A549 (cell line): ENCODE results near the gene CENPX. TPM values are rescaled to one million over a fixed set of nuclear protein-coding genes. Genes with fewer than 3 reads are reported as not detected.

Source experiments
- ATOH8 ChIP-seq: fragments of 250-450 bp; sonication (Bioruptor Pico); IDR thresholded peaks from 2 replicates; pipeline ENCODE4 v1.5.0; 2020; ENCODE audit warnings: low read depth, mild to moderate bottlenecking, moderate library complexity
- BHLHE40 ChIP-seq: IDR thresholded peaks from 2 replicates; pipeline ENCODE4 v1.6.1; 2012; ENCODE audit warnings: low read depth, low read length, inconsistent platforms
- CBX2 ChIP-seq: fragments of 200-600 bp; sonication (generic); IDR thresholded peaks from 2 replicates; pipeline ENCODE4 v1.6.1; 2016; ENCODE audit warnings: low read depth, mild to moderate bottlenecking, borderline replicate concordance
- CBX8 ChIP-seq: fragments of 200-600 bp; sonication (generic); IDR thresholded peaks from 2 replicates; pipeline ENCODE4 v1.6.1; 2016
- CEBPB ChIP-seq, 2 experiments: fragments of >200 bp in 1 of 2; sonication (Bioruptor Twin) in 1 of 2; formaldehyde crosslinking in 1 of 2; IDR thresholded peaks; 2 replicates each; pipeline ENCODE4 v1.6.1; 2012 to 2016
- CHD2 ChIP-seq: fragments of 150-350 bp; IDR thresholded peaks from 2 replicates; pipeline ENCODE4 v1.6.1; 2014; ENCODE audit warnings: low read length; ENCODE audit not compliant: partially characterized antibody
- CHD4 ChIP-seq: fragments of 200-600 bp; sonication (generic); IDR thresholded peaks from 2 replicates; pipeline ENCODE4 v1.6.1; 2016; ENCODE audit warnings: antibody characterized with exemption, mild to moderate bottlenecking, borderline replicate concordance
- CTCF ChIP-seq: fragments of >200 bp; sonication (Bioruptor Twin); formaldehyde crosslinking; IDR thresholded peaks from 3 replicates; pipeline ENCODE4 v1.5.1; 2016
- EHMT2 ChIP-seq: fragments of 200-600 bp; sonication (generic); IDR thresholded peaks from 2 replicates; pipeline ENCODE4 v1.6.1; 2016; ENCODE audit warnings: antibody characterized with exemption, low read depth, mild to moderate bottlenecking, moderate library complexity
- EP300 ChIP-seq, 2 experiments: fragments of >200 bp; sonication (Bioruptor Twin); formaldehyde crosslinking; IDR thresholded peaks; 2 replicates in 1 of 2; 3 replicates in 1 of 2; pipeline ENCODE4 v1.6.1; 2016 to 2017
- ESRRA ChIP-seq: fragments of 150-350 bp; IDR thresholded peaks from 2 replicates; pipeline ENCODE4 v1.6.1; 2014; ENCODE audit warnings: mild to moderate bottlenecking, low read length, borderline replicate concordance
- FOSB ChIP-seq: fragments of 250-450 bp; sonication (Bioruptor Pico); IDR thresholded peaks from 2 replicates; pipeline ENCODE4 v1.5.0; 2020; ENCODE audit warnings: mild to moderate bottlenecking, moderate library complexity
- GATA3 ChIP-seq: IDR thresholded peaks from 2 replicates; pipeline ENCODE4 v1.6.1; 2012; ENCODE audit warnings: borderline replicate concordance
- HDAC2 ChIP-seq: fragments of 200-600 bp; sonication (generic); IDR thresholded peaks from 2 replicates; pipeline ENCODE4 v1.6.1; 2016
- HES2 ChIP-seq: fragments of >200 bp; sonication (Bioruptor Twin); formaldehyde crosslinking; IDR thresholded peaks from 2 replicates; pipeline ENCODE4 v1.6.1; 2016
- HOXA7 ChIP-seq: fragments of 250-450 bp; sonication (Bioruptor Pico); IDR thresholded peaks from 2 replicates; pipeline ENCODE4 v1.5.0; 2020; ENCODE audit warnings: mild to moderate bottlenecking, moderate library complexity
- HOXB13 ChIP-seq: fragments of 250-450 bp; sonication (Bioruptor Pico); IDR thresholded peaks from 2 replicates; pipeline ENCODE4 v1.5.0; 2020; ENCODE audit warnings: low read depth, mild to moderate bottlenecking, moderate library complexity
- HOXB5 ChIP-seq: fragments of 250-450 bp; sonication (Bioruptor Pico); IDR thresholded peaks from 2 replicates; pipeline ENCODE4 v1.5.0; 2020; ENCODE audit warnings: mild to moderate bottlenecking, moderate library complexity
- MAFK ChIP-seq: fragments of 450-650 bp; IDR thresholded peaks from 2 replicates; pipeline ENCODE4 v1.6.1; 2014; ENCODE audit not compliant: partially characterized antibody
- MAZ ChIP-seq: fragments of 150-350 bp; IDR thresholded peaks from 2 replicates; pipeline ENCODE4 v1.6.1; 2014; ENCODE audit warnings: antibody characterized with exemption, low read depth, low read length, borderline replicate concordance
- MYC ChIP-seq: IDR thresholded peaks from 2 replicates; pipeline ENCODE4 v1.6.1; 2012; ENCODE audit warnings: mild to moderate bottlenecking, inconsistent platforms, low read length, improper control_type of control experiment, borderline replicate concordance
- NFE2L2 ChIP-seq: fragments of 150-350 bp; conservative IDR thresholded peaks from 2 replicates; pipeline ENCODE4 v1.6.1; 2014; ENCODE audit warnings: low read length
- PHF8 ChIP-seq: fragments of 200-600 bp; sonication (generic); IDR thresholded peaks from 2 replicates; pipeline ENCODE4 v1.6.1; 2016; ENCODE audit warnings: low read depth, mild to moderate bottlenecking, antibody characterized with exemption, moderate library complexity, borderline replicate concordance
- POLR2A ChIP-seq: IDR thresholded peaks from 2 replicates; pipeline ENCODE4 v1.6.1; 2012; ENCODE audit warnings: mild to moderate bottlenecking, low read length
- POLR2AphosphoS2 ChIP-seq: conservative IDR thresholded peaks from 2 replicates; pipeline ENCODE4 v1.6.1; 2012; ENCODE audit warnings: low read length, improper control_type of control experiment, inconsistent platforms
- RAD21 ChIP-seq, 2 experiments: fragments of >200 bp in 1 of 2; sonication (Bioruptor Twin) in 1 of 2; formaldehyde crosslinking in 1 of 2; IDR thresholded peaks in 1 of 2; conservative IDR thresholded peaks in 1 of 2; 2 replicates in 1 of 2; 3 replicates in 1 of 2; pipeline ENCODE4 v1.6.1; 2012 to 2018; ENCODE audit warnings: inconsistent platforms in 1 of 2
- RARB ChIP-seq: fragments of 250-450 bp; sonication (Bioruptor Pico); IDR thresholded peaks from 2 replicates; pipeline ENCODE4 v1.8.0; 2021; ENCODE audit warnings: mild to moderate bottlenecking, moderate library complexity
- RCOR1 ChIP-seq: fragments of 150-350 bp; IDR thresholded peaks from 2 replicates; pipeline ENCODE4 v1.6.1; 2014; ENCODE audit warnings: antibody characterized with exemption, low read length, low read depth
- RNF2 ChIP-seq: fragments of 200-600 bp; sonication (generic); IDR thresholded peaks from 2 replicates; pipeline ENCODE4 v1.6.1; 2016; ENCODE audit warnings: low read depth, mild to moderate bottlenecking, antibody characterized with exemption, moderate library complexity, borderline replicate concordance
- SMC3 ChIP-seq: fragments of >200 bp; sonication (Bioruptor Twin); formaldehyde crosslinking; IDR thresholded peaks from 3 replicates; pipeline ENCODE4 v1.6.1; 2018; ENCODE audit warnings: inconsistent platforms
- SREBF2 ChIP-seq: fragments of 450-650 bp; IDR thresholded peaks from 2 replicates; pipeline ENCODE4 v1.6.1; 2014; ENCODE audit warnings: mild to moderate bottlenecking, moderate library complexity
- USF2 ChIP-seq: fragments of 450-650 bp; IDR thresholded peaks from 2 replicates; pipeline ENCODE4 v1.6.1; 2014; ENCODE audit warnings: antibody characterized with exemption
- ZC3H11A ChIP-seq: fragments of 450-650 bp; IDR thresholded peaks from 2 replicates; pipeline ENCODE4 v1.6.1; 2014; ENCODE audit warnings: antibody characterized with exemption, mild to moderate bottlenecking
- ZFP36 ChIP-seq: fragments of 450-650 bp; IDR thresholded peaks from 2 replicates; pipeline ENCODE4 v1.6.1; 2014; ENCODE audit warnings: borderline replicate concordance; ENCODE audit not compliant: partially characterized antibody
- ZNF302 ChIP-seq: fragments of 250-450 bp; sonication (Bioruptor Pico); IDR thresholded peaks from 2 replicates; pipeline ENCODE4 v1.9.0; 2021; ENCODE audit warnings: inconsistent platforms, mild to moderate bottlenecking, moderate library complexity
- ZSCAN20 ChIP-seq: fragments of 250-450 bp; sonication (Bioruptor Pico); IDR thresholded peaks from 2 replicates; pipeline ENCODE4 v1.8.0; 2022; ENCODE audit warnings: mild to moderate bottlenecking, moderate library complexity
- polyA plus RNA-seq, 4 experiments: library from polyadenylated mRNA; depleted of rRNA in 3 of 4; stranded (reverse); fragments of >200 nt; fragmentation: RNase III in 1 of 4; extraction: RNeasy Plus Mini Kit Qiagen cat#74134 plus additional on column Dnase treatment in 1 of 4; gene quantifications; 2 replicates in 3 of 4; 3 replicates in 1 of 4; pipeline ENCODE4 v1.2.3, GENCODE V29; 2011 to 2017
- TF ChIP-seq, protein P1 (sequence below): IDR thresholded peaks from 2 replicates; pipeline ENCODE4 v1.6.1; 2012
- TF ChIP-seq, protein P2 (sequence below): IDR thresholded peaks from 2 replicates; pipeline ENCODE4 v1.6.1; 2012

CENPX gene
- polyA plus RNA-seq, 2 of the 4 experiments (the other 2 are of a cell fraction) = 80.5 to 222 TPM

DNA sequence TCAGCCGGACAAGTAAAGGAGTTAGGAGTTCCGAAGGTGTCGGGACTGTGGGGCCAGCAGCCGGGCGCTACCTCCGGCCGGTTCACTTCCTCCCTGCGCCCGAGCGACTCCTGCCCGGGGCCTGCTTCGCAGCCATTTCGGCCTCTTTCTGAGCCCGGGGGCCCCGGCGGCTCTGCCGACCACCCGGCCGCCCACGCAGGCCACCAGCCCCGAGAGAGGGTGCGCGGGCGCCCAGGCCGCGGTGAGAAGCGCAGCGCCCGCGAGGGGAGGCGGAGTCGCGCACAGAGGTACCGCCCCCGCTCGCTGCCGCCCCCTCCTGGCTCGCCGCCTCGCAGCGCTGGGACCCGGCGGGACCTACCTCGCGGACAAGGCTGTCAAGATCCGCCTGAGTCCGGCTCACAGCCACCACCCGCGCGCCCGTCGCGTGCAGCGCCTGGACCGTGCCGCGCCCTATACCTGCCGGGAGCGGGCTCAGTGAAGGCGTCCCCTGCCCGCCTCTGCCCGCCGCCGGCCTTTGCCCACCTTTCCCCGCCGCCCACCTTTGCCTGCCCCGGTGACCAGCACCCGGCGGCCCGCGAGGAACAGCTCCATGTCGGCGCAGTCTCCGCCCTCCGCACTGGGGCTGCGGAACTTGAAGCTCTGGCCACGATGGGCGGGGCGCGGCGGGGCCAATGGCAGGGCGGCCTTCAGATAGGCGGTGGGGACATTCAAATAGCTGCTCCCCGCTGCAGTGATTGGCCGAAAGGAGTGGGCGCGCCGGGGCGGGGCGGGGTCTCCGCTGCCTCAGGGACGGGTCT is 14.6 kb upstream of the CENPX start, which contains the start of gene DCXR (continued):
- no peak for TF ChIP-seq ATOH8 (CRISPR knock-in tag)
- TF ChIP-seq, protein P1, sequence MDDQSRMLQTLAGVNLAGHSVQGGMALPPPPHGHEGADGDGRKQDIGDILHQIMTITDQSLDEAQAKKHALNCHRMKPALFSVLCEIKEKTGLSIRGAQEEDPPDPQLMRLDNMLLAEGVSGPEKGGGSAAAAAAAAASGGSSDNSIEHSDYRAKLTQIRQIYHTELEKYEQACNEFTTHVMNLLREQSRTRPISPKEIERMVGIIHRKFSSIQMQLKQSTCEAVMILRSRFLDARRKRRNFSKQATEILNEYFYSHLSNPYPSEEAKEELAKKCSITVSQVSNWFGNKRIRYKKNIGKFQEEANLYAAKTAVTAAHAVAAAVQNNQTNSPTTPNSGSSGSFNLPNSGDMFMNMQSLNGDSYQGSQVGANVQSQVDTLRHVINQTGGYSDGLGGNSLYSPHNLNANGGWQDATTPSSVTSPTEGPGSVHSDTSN = 0 out of 2 replicates have a peak, but pooled peaks have one; percentile 42
- TF ChIP-seq HOXB13 = no peak
- no peak for TF ChIP-seq HES2
- TF ChIP-seq CBX2 = no peak
- TF ChIP-seq RARB (CRISPR knock-in tag) = no peak
- TF ChIP-seq ZSCAN20 (CRISPR knock-in tag) = no peak
- no peak for TF ChIP-seq NFE2L2
- TF ChIP-seq RNF2 = no peak
- TF ChIP-seq HOXA7 (CRISPR knock-in tag) = no peak
- peak; percentile 38; the same call in 1 of the 2 replicates for TF ChIP-seq GATA3
- TF ChIP-seq BHLHE40 = peak; percentile 52
- TF ChIP-seq HOXB5 (CRISPR knock-in tag) = no peak
- no peak for TF ChIP-seq MAFK
- TF ChIP-seq ZNF302 (CRISPR knock-in tag) = no peak
- TF ChIP-seq MAZ = no peak
- TF ChIP-seq PHF8 = 0 out of 2 replicates have a peak, but pooled peaks have one; percentile 38
- no peak for TF ChIP-seq CHD2
- TF ChIP-seq USF2 = no peak
- TF ChIP-seq POLR2AphosphoS2 = no peak
- TF ChIP-seq CHD4 = no peak
- TF ChIP-seq CEBPB (IDR thresholded peaks at IDR 0.05) = no peak
- no peak for TF ChIP-seq HDAC2
- no peak for TF ChIP-seq ESRRA
- TF ChIP-seq CTCF = peak; percentile 89
- no peak for TF ChIP-seq ZFP36
- TF ChIP-seq EHMT2 = no peak
- TF ChIP-seq POLR2A = peak; percentile 84
- TF ChIP-seq EP300 (IDR thresholded peaks at IDR 0.05) = peak in 1 of 2 experiments; percentile 18; a peak in 1 of 5 replicates
- peak; percentile 73; the same call in 1 of the 2 replicates for TF ChIP-seq MYC
- no peak for TF ChIP-seq ZC3H11A
- TF ChIP-seq CBX8 = no peak
- TF ChIP-seq RCOR1 = no peak
- TF ChIP-seq, protein P2, sequence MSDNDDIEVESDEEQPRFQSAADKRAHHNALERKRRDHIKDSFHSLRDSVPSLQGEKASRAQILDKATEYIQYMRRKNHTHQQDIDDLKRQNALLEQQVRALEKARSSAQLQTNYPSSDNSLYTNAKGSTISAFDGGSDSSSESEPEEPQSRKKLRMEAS = peak; percentile 89
- TF ChIP-seq RAD21 (conservative IDR thresholded peaks at IDR 0.05 in 1 of 2, IDR thresholded peaks at IDR 0.05 in 1 of 2) = peak in 1 of 2 experiments; percentile 47; a peak in 2 of 5 replicates
- TF ChIP-seq FOSB (CRISPR knock-in tag) = no peak
- no peak for TF ChIP-seq SREBF2
- peak; percentile 72 for TF ChIP-seq SMC3
